ENCODE data around the gene TBC1D4. TPM values are rescaled to one million over a fixed set of nuclear protein-coding genes. Genes with fewer than 3 reads are reported as not detected.
"Not testable (repeated sequence)": the region's sequence is repeated elsewhere in the genome, so short reads cannot be mapped to it uniquely, and the experiment has no call there.

TBC1D4 gene
- total and polyA plus RNA-seq, 2 donors, result 18.8 to 22.8 TPM

DNA sequence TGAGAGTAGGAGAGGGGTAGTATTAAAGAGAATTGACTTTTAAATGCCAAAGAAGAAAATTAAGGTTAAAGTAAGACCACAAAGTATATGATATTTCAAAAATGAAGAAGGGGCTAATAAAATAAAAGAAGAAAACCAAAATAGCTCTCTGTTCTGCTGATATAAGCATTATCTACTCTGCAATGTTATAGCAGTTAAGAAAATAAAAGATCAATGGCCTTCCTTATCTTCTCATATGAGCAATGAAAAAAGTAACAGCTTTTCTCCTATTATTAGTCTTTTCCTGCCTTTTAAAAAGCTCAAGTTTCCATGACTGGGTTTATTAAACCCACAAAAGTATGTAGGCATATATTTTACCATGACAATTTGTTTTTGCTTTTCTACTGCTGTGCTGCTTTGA is 126.4 kb downstream of the TBC1D4 start:
- Histone ChIP-seq H3K36me3 (ENCODE audit: control insufficient read depth in 2 of 2, insufficient read depth in 2 of 2, low read length in 1 of 2) (no peaks in the 10 kb centered on the region), H3K4me3 (ENCODE audit: low read length in 2 of 2) (no peak overlapping the region), H3K4me1 (ENCODE audit: control insufficient read depth in 2 of 2, insufficient read depth in 2 of 2, low read length in 2 of 2) (no peaks in the 10 kb centered on the region), H3K27ac (ENCODE audit: low read depth in 1 of 2, low read length in 1 of 2) (no peak overlapping the region), H3K9me3 (ENCODE audit: control insufficient read depth in 2 of 2, insufficient read depth in 1 of 2, low read length in 1 of 2) (no peaks in the 10 kb centered on the region), H3K27me3 (ENCODE audit: control insufficient read depth in 2 of 2, insufficient read depth in 1 of 2, low read length in 1 of 2) (no peaks in the 10 kb centered on the region)
- no peak for DNase-seq (ENCODE audit: low read depth in 6 of 9, low spot score in 9 of 9)

DNA sequence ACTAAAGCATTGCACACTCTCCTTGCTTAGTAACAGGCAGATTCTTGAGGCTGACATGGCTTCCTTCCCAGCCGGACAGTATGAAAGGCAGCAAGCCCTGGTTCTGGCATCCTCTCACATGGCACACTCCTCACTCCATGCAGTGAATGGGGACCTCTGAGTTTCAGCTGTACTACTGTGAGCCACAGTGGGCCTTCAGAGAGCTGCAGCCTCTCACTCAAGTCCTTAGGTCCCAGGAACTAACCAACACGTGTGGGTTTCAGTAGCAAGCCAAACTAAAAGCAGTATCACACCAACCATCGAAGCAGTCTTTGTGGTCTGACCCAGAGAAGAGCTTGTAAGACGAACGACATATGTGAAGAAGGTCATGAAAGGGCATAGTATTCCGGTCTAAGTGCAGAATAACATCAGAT is 128.2 kb downstream of the TBC1D4 start:
- Histone ChIP-seq H3K27me3 (ENCODE audit: control insufficient read depth in 2 of 2, insufficient read depth in 1 of 2, low read length in 1 of 2) (no peaks in the 10 kb centered on the region), H3K27ac (ENCODE audit: low read depth in 1 of 2, low read length in 1 of 2) (no peak overlapping the region), H3K36me3 (ENCODE audit: control insufficient read depth in 2 of 2, insufficient read depth in 2 of 2, low read length in 1 of 2) (no peaks in the 10 kb centered on the region), H3K4me3 (ENCODE audit: low read length in 2 of 2) (no peak overlapping the region), H3K4me1 (ENCODE audit: control insufficient read depth in 2 of 2, insufficient read depth in 2 of 2, low read length in 2 of 2) (no peaks in the 10 kb centered on the region), H3K9me3 (ENCODE audit: control insufficient read depth in 2 of 2, insufficient read depth in 1 of 2, low read length in 1 of 2) (no peaks in the 10 kb centered on the region)
- 95% methylated on average over 6 of the region's 6 CpGs for WGBS
- no peak for DNase-seq (ENCODE audit: low read depth in 6 of 9, low spot score in 9 of 9)

DNA sequence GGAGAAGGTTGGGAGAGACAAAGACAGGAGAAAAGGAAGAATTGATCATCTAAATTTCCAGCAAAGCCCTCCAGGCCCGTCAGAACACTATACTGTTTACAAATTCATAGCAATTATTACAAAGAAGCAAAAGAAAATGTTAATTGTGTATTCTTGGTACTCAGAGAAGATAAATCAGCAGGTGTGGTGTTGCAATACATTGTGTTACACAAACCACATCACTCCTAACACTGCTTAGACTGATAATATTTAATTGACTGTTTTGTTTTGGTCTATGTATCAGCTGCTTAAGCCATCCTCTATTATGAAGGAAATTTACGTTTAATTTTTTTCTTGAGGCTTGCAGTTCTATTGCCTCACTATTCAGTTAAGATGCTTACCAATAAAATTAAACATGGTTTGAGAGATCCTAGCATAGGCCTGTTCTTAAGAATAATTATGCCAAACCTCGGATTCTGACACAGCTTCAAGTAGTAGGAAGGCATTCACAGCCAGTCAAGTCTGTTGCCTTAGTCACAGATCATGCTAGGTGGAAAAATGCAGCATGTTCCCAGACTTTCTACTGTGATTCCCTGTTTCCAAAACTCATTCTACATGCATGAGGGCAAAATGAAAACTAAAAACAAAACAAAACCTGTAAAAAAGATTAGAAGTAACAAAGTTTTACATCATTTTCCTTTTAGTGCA is 129.2 kb downstream of the TBC1D4 start:
- H3K9me3 ChIP-seq (ENCODE audit: control insufficient read depth in 2 of 2, insufficient read depth in 1 of 2, low read length in 1 of 2), result no peaks in the 10 kb centered on the region
- no peak overlapping the region for H3K27ac ChIP-seq (ENCODE audit: low read depth in 1 of 2, low read length in 1 of 2)
- no peak for DNase-seq (ENCODE audit: low read depth in 6 of 9, low spot score in 9 of 9)
- H3K36me3 ChIP-seq (ENCODE audit: control insufficient read depth in 2 of 2, insufficient read depth in 2 of 2, low read length in 1 of 2), result no peaks in the 10 kb centered on the region
- H3K27me3 ChIP-seq (ENCODE audit: control insufficient read depth in 2 of 2, insufficient read depth in 1 of 2, low read length in 1 of 2), result no peaks in the 10 kb centered on the region
- H3K4me3 ChIP-seq (ENCODE audit: low read length in 2 of 2), result no peak overlapping the region
- 96% methylated on average over 3 of the region's 3 CpGs for WGBS
- H3K4me1 ChIP-seq (ENCODE audit: control insufficient read depth in 2 of 2, insufficient read depth in 2 of 2, low read length in 2 of 2), result no peaks in the 10 kb centered on the region

DNA sequence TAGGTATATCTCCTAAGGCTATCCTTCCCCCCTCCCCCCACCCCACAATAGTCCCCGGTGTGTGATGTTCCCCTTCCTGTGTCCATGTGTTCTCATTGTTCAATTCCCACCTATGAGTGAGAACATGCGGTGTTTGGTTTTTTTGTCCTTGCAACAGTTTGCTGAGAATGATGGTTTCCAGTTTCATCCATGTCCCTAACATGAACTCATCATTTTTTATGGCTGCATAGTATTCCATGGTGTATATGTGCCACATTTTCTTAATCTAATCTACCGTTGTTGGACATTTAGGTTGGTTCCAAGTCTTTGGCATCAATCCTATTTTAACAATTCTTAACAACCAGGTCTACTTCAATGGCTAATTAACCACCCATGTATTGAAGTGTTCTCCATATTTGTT is 130.4 kb downstream of the TBC1D4 start:
- H3K9me3 ChIP-seq (ENCODE audit: control insufficient read depth in 2 of 2, insufficient read depth in 1 of 2, low read length in 1 of 2); H3K27ac ChIP-seq (ENCODE audit: low read depth in 1 of 2, low read length in 1 of 2); H3K4me3 ChIP-seq (ENCODE audit: low read length in 2 of 2); H3K4me1 ChIP-seq (ENCODE audit: control insufficient read depth in 2 of 2, insufficient read depth in 2 of 2, low read length in 2 of 2); H3K27me3 ChIP-seq (ENCODE audit: control insufficient read depth in 2 of 2, insufficient read depth in 1 of 2, low read length in 1 of 2); DNase-seq (ENCODE audit: low read depth in 6 of 9, low spot score in 9 of 9); H3K36me3 ChIP-seq (ENCODE audit: control insufficient read depth in 2 of 2, insufficient read depth in 2 of 2, low read length in 1 of 2): not testable (repeated sequence)
- 97% methylated on average over 3 of the region's 3 CpGs for WGBS

DNA sequence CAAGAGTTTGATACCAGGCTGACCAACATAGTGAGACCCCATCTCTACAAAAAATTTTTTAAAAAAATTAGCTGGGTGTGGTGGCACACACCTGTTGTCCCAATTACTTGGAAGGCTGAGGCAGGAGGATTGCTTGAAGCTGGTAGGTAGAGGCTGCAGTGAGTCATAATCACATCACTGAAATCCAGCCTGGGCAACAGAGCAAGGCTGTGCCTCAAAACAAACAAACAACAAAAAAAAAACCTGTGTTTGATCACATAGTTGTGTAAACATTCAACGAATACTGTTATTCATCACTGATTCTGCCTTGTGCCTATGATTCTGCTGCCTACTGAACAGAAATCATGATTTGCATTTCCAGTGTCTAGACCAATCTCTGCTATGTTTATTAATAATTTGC is 134.0 kb downstream of the TBC1D4 start:
- H3K4me1 ChIP-seq (ENCODE audit: control insufficient read depth in 2 of 2, insufficient read depth in 2 of 2, low read length in 2 of 2), result no peaks in the 10 kb centered on the region
- H3K4me3 ChIP-seq (ENCODE audit: low read length in 2 of 2), result no peak overlapping the region
- no peaks in the 10 kb centered on the region for H3K27me3 ChIP-seq (ENCODE audit: control insufficient read depth in 2 of 2, insufficient read depth in 1 of 2, low read length in 1 of 2)
- H3K27ac ChIP-seq (ENCODE audit: low read depth in 1 of 2, low read length in 1 of 2), result no peak overlapping the region
- no peaks in the 10 kb centered on the region for H3K36me3 ChIP-seq (ENCODE audit: control insufficient read depth in 2 of 2, insufficient read depth in 2 of 2, low read length in 1 of 2)
- DNase-seq (ENCODE audit: low read depth in 6 of 9, low spot score in 9 of 9), result no peak
- H3K9me3 ChIP-seq (ENCODE audit: control insufficient read depth in 2 of 2, insufficient read depth in 1 of 2, low read length in 1 of 2), result no peaks in the 10 kb centered on the region
- 100% methylated on average over 1 of the region's 1 CpG for WGBS

DNA sequence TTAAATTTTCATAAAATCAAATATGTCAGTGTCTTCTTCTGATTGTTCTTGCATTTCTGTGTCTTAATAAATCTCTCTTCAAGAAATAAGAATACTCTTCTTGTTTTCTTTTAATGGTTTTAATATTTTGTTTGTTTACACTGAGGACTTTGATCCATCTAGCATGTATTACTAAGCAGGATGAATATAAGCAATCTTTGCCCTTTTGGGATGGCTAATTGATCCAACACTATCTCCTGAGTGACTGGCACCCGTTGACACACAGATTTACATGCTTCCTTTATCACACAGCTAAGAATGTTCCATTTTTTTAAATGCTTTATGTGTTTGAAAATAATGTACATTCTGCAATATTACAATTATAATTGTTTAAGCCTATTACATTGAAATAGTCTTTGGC is 134.5 kb downstream of the TBC1D4 start:
- no peak overlapping the region for H3K4me3 ChIP-seq (ENCODE audit: low read length in 2 of 2)
- H3K4me1 ChIP-seq (ENCODE audit: control insufficient read depth in 2 of 2, insufficient read depth in 2 of 2, low read length in 2 of 2), result no peaks in the 10 kb centered on the region
- H3K27ac ChIP-seq (ENCODE audit: low read depth in 1 of 2, low read length in 1 of 2), result no peak overlapping the region
- DNase-seq (ENCODE audit: low read depth in 6 of 9, low spot score in 9 of 9), result no peak
- H3K9me3 ChIP-seq (ENCODE audit: control insufficient read depth in 2 of 2, insufficient read depth in 1 of 2, low read length in 1 of 2), result no peaks in the 10 kb centered on the region
- no peaks in the 10 kb centered on the region for H3K36me3 ChIP-seq (ENCODE audit: control insufficient read depth in 2 of 2, insufficient read depth in 2 of 2, low read length in 1 of 2)
- 96% methylated on average over 1 of the region's 1 CpG for WGBS
- H3K27me3 ChIP-seq (ENCODE audit: control insufficient read depth in 2 of 2, insufficient read depth in 1 of 2, low read length in 1 of 2), result no peaks in the 10 kb centered on the region

DNA sequence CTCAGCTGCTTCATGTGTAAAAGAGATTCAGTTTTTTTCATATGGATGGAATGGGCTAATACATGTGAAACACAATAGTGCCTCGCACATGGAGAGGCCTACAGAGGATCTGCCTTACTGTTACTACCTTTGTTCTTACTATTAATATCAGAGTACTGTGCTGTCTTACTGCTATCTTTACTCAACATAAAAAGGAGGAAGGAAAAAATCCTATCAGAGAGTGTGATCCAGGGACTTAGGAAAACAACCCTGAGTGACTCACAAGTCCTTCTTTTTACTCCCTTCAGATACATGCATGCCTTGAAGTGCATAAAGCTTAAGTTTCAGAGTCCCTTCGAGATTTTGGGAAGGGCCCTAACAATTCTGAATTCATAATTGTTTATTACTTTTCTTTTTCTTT is 136.8 kb downstream of the TBC1D4 start:
- Histone ChIP-seq H3K4me3 (ENCODE audit: low read length in 2 of 2) (no peak overlapping the region), H3K9me3 (ENCODE audit: control insufficient read depth in 2 of 2, insufficient read depth in 1 of 2, low read length in 1 of 2) (no peaks in the 10 kb centered on the region), H3K36me3 (ENCODE audit: control insufficient read depth in 2 of 2, insufficient read depth in 2 of 2, low read length in 1 of 2) (no peaks in the 10 kb centered on the region), H3K27ac (ENCODE audit: low read depth in 1 of 2, low read length in 1 of 2) (no peak overlapping the region), H3K27me3 (ENCODE audit: control insufficient read depth in 2 of 2, insufficient read depth in 1 of 2, low read length in 1 of 2) (no peaks in the 10 kb centered on the region), H3K4me1 (ENCODE audit: control insufficient read depth in 2 of 2, insufficient read depth in 2 of 2, low read length in 2 of 2) (no peaks in the 10 kb centered on the region)
- 91% methylated on average over 2 of the region's 2 CpGs for WGBS
- DNase-seq (ENCODE audit: low read depth in 6 of 9, low spot score in 9 of 9), result no peak

DNA sequence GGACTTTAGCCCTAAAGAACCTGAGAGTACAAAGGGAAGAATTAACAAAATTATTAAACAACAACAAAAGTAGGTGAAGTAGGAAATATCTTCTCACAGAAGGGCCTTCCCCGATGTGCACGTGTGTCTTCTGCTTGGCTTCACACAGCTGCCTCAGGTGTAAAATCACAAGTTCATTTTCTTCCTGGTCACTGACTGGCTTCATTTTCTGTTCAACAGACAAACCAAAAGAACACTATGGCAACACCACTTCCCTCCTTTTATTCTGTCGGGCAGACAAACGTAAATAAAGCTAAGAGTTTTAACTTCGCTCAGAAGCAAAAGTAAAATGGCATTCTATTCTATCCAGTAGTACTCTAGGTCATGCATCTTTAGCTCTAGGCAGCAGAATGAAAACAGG is 140.9 kb downstream of the TBC1D4 start:
- Histone ChIP-seq H3K4me1 (ENCODE audit: control insufficient read depth in 2 of 2, insufficient read depth in 2 of 2, low read length in 2 of 2) (no peaks in the 10 kb centered on the region), H3K27ac (ENCODE audit: low read depth in 1 of 2, low read length in 1 of 2) (no peak overlapping the region), H3K9me3 (ENCODE audit: control insufficient read depth in 2 of 2, insufficient read depth in 1 of 2, low read length in 1 of 2) (no peaks in the 10 kb centered on the region), H3K4me3 (ENCODE audit: low read length in 2 of 2) (no peak overlapping the region), H3K27me3 (ENCODE audit: control insufficient read depth in 2 of 2, insufficient read depth in 1 of 2, low read length in 1 of 2) (no peaks in the 10 kb centered on the region), H3K36me3 (ENCODE audit: control insufficient read depth in 2 of 2, insufficient read depth in 2 of 2, low read length in 1 of 2) (no peaks in the 10 kb centered on the region)
- no peak for DNase-seq (ENCODE audit: low read depth in 6 of 9, low spot score in 9 of 9)
- WGBS, result 95% methylated on average over 5 of the region's 5 CpGs

DNA sequence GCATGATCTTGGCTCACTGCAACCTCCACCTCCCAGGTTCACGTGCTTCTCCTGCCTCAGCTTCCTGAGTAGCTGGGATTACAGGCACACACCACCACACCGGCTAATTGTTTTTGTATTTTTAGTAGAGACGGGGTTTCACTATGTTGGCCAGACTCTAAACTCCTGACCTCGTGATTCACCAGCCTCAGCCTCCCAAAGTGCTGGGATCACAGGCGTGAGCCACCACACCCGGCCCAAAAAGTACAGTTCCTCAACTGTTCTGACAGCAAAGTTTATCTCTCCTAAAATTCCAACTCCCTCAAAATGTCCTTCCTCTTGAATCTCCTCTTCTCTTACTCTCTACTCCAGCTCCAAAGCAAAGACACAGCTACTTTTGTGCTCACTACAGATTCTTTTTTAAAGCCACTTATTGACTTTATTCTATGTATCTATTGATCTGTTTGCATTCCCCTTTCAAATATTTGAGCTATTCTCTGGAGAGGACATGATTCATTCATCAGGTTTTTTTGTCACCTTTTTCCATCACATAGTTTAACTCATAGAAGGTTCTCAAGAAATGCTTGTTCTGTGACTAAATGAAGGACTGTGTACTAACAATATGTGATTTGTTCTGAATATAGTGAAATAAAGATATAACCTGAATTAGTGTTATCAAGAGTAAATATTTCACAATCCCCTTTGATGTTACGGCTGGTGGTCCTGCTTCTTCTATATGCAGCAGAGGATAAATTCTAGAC is 142.2 kb downstream of the TBC1D4 start:
- H3K27ac ChIP-seq (ENCODE audit: low read depth in 1 of 2, low read length in 1 of 2), result no peak overlapping the region
- H3K27me3 ChIP-seq (ENCODE audit: control insufficient read depth in 2 of 2, insufficient read depth in 1 of 2, low read length in 1 of 2), result no peaks in the 10 kb centered on the region
- no peaks in the 10 kb centered on the region for H3K9me3 ChIP-seq (ENCODE audit: control insufficient read depth in 2 of 2, insufficient read depth in 1 of 2, low read length in 1 of 2)
- H3K36me3 ChIP-seq (ENCODE audit: control insufficient read depth in 2 of 2, insufficient read depth in 2 of 2, low read length in 1 of 2), result no peaks in the 10 kb centered on the region
- no peak for DNase-seq (ENCODE audit: low read depth in 6 of 9, low spot score in 9 of 9)
- WGBS, result 98% methylated on average over 7 of the region's 7 CpGs
- H3K4me1 ChIP-seq (ENCODE audit: control insufficient read depth in 2 of 2, insufficient read depth in 2 of 2, low read length in 2 of 2), result no peaks in the 10 kb centered on the region
- H3K4me3 ChIP-seq (ENCODE audit: low read length in 2 of 2), result no peak overlapping the region

All from thymus (tissue), 11 donors.